SJSA1 (cell line): ENCODE data around the gene SCYGR6. TPM values are rescaled to one million over a fixed set of nuclear protein-coding genes. Genes with fewer than 3 reads are reported as not detected.
"Not testable (repeated sequence)": the region's sequence is repeated elsewhere in the genome, so short reads cannot be mapped to it uniquely, and the experiment has no call there.

ENCODE experiments used
- DNase-seq, 2 experiments: peaks; one replicate each; pipeline ENCODE4 v3.0.0-alpha.2; 2015 to 2020; ENCODE audit warnings: low spot score in 2 of 2, low read depth in 1 of 2
- H3K27ac ChIP-seq: fragments of 250-450 bp; sonication (Bioruptor Pico); 2 replicates; pipeline ENCODE4 v1.5.1; 2020; ENCODE audit warnings: mild to moderate bottlenecking, moderate library complexity
- H3K27me3 ChIP-seq: fragments of 250-450 bp; sonication (Bioruptor Pico); replicated peaks from 2 replicates; pipeline ENCODE4 v1.5.1; 2020; ENCODE audit warnings: mild to moderate bottlenecking, moderate library complexity
- H3K36me3 ChIP-seq: fragments of 250-450 bp; sonication (Bioruptor Pico); 2 replicates; pipeline ENCODE4 v1.5.1; 2020; ENCODE audit warnings: mild to moderate bottlenecking
- H3K4me1 ChIP-seq: fragments of 250-450 bp; sonication (Bioruptor Pico); replicated peaks from 2 replicates; pipeline ENCODE4 v1.6.1; 2021; ENCODE audit warnings: mild to moderate bottlenecking
- H3K4me3 ChIP-seq: fragments of 250-450 bp; sonication (Bioruptor Pico); 2 replicates; pipeline ENCODE4 v1.5.1; 2020; ENCODE audit warnings: mild to moderate bottlenecking
- H3K9me3 ChIP-seq: fragments of 250-450 bp; sonication (Bioruptor Pico); replicated peaks from 2 replicates; pipeline ENCODE4 v1.5.1; 2020; ENCODE audit warnings: mild to moderate bottlenecking
- total RNA-seq: library from RNA; depleted of rRNA; stranded (reverse); fragments of >200 nt; shearing (Covaris generic); gene quantifications from 2 replicates; pipeline ENCODE4 v1.2.3, GENCODE V29; 2014; rRNA removed

Gene SCYGR6, protein sequence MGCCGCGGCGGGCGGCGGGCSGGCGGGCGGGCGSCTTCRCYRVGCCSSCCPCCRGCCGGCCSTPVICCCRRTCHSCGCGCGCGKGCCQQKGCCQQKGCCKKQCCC
- total RNA-seq, result not detected in 2 replicates

DNA sequence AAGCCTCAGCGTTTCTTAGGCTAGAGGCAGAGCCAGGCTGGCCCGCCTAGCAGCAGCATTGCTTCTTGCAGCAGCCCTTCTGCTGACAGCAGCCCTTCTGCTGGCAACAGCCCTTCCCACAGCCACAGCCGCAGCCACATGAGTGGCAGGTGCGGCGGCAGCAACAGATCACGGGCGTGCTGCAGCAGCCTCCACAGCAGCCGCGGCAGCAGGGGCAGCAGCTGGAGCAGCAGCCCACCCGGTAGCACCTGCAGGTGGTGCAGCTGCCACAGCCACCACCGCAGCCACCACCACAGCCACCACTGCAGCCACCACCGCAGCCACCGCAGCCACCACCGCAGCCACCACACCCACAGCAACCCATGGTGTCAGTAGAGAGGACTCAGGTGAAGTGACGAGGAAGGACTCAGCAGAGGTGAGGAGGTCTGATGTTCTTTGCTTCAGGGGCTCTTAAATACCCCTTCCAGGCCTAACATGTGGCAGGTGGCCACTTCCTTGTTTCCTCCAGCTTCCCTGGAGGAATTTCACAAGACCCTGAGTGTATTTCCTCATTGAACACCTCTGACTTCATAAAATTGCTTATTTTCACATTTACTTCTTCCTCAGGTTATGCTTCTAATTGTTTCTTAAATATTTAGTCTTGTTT lies at the start of gene SCYGR6:
TSS of gene SCYGR6 (minus strand) at position 364 of the 646 bp plus-strand sequence. CDS start at position 364, 0 bp downstream.
- no peak within 1 kb of the TSS for H3K4me3 ChIP-seq
- DNase-seq, result no peak
- no peaks in the 10 kb centered on the region for H3K4me1 ChIP-seq

GRCh38 chr2:227774011-227774624 lies 49.6 kb upstream of the SCYGR6 start:
- H3K4me1 ChIP-seq, result peaks cover 3% of the 10 kb centered on the region
- DNase-seq, result no peak
- no peaks in the 10 kb centered on the region for H3K27me3 ChIP-seq
- H3K9me3 ChIP-seq, result no peaks in the 10 kb centered on the region
- H3K4me3 ChIP-seq, result no peak overlapping the region
- no peaks in the 10 kb centered on the region for H3K36me3 ChIP-seq
- H3K27ac ChIP-seq, result no peak overlapping the region

More for the DNA sequence above, at the start of gene SCYGR6:
- Histone ChIP-seq H3K9me3 (no peaks in the 10 kb centered on the region), H3K36me3 (no peaks in the 10 kb centered on the region), H3K27ac (no peak within 1 kb of the TSS), H3K27me3 (0 out of 2 replicates have a peak, but pooled peaks cover 2% of the 10 kb centered on the region)

- Histone ChIP-seq H3K4me3 (no peak overlapping the region), H3K9me3 (no peaks in the 10 kb centered on the region), H3K36me3 (no peaks in the 10 kb centered on the region), H3K27me3 (no peaks in the 10 kb centered on the region), H3K4me1 (peaks cover 3% of the 10 kb centered on the region), H3K27ac (no peak overlapping the region)
- no peak for DNase-seq
Observed at GRCh38 chr2:227772932-227773331, 48.4 kb upstream of the SCYGR6 start.

GRCh38 chr2:227772197-227772661 lies 47.7 kb upstream of the SCYGR6 start:
- no peak overlapping the region for H3K4me3 ChIP-seq
- H3K27me3 ChIP-seq, result no peaks in the 10 kb centered on the region
- H3K4me1 ChIP-seq, result peaks cover 3% of the 10 kb centered on the region
- H3K9me3 ChIP-seq, result no peaks in the 10 kb centered on the region
- DNase-seq, result peak in 1 of 2 experiments; percentile 10
- no peak overlapping the region for H3K27ac ChIP-seq
- H3K36me3 ChIP-seq, result no peaks in the 10 kb centered on the region

- H3K9me3 ChIP-seq, result no peaks in the 10 kb centered on the region
- no peak overlapping the region for H3K4me3 ChIP-seq
- peaks cover 7% of the 10 kb centered on the region for H3K4me1 ChIP-seq
- no peaks in the 10 kb centered on the region for H3K27me3 ChIP-seq
- DNase-seq, result no peak
- H3K36me3 ChIP-seq, result no peaks in the 10 kb centered on the region
- H3K27ac ChIP-seq, result no peak overlapping the region
Observed at GRCh38 chr2:227767830-227768229, 43.3 kb upstream of the SCYGR6 start.

GRCh38 chr2:227766373-227766883 lies 41.9 kb upstream of the SCYGR6 start:
- no peaks in the 10 kb centered on the region for H3K27me3 ChIP-seq
- peak; percentile 58 to 76 for DNase-seq
- no peaks in the 10 kb centered on the region for H3K36me3 ChIP-seq
- no peaks in the 10 kb centered on the region for H3K9me3 ChIP-seq
- H3K27ac ChIP-seq, result no peak overlapping the region
- peaks cover 4% of the 10 kb centered on the region; the same call in 1 of the 2 replicates for H3K4me1 ChIP-seq
- H3K4me3 ChIP-seq, result no peak overlapping the region

- Histone ChIP-seq H3K36me3 (no peaks in the 10 kb centered on the region), H3K4me3 (no peak overlapping the region), H3K27ac (no peak overlapping the region), H3K4me1 (peaks cover 4% of the 10 kb centered on the region; the same call in 1 of the 2 replicates), H3K27me3 (no peaks in the 10 kb centered on the region), H3K9me3 (no peaks in the 10 kb centered on the region)
- no peak for DNase-seq
Observed at GRCh38 chr2:227765788-227766372, 41.3 kb upstream of the SCYGR6 start.

- H3K27me3 ChIP-seq, result no peaks in the 10 kb centered on the region
- no peak for DNase-seq
- no peak overlapping the region for H3K4me3 ChIP-seq
- H3K27ac ChIP-seq, result no peak overlapping the region
- H3K4me1 ChIP-seq, result peaks cover 4% of the 10 kb centered on the region; the same call in 1 of the 2 replicates
- H3K36me3 ChIP-seq, result no peaks in the 10 kb centered on the region
- no peaks in the 10 kb centered on the region for H3K9me3 ChIP-seq
Observed at GRCh38 chr2:227761740-227762476, 37.4 kb upstream of the SCYGR6 start.

- Histone ChIP-seq H3K4me1 (no peaks in the 10 kb centered on the region), H3K27me3 (no peaks in the 10 kb centered on the region), H3K9me3 (no peaks in the 10 kb centered on the region), H3K36me3 (no peaks in the 10 kb centered on the region), H3K4me3 (no peak overlapping the region), H3K27ac (no peak overlapping the region)
- DNase-seq, result no peak
Observed at GRCh38 chr2:227759411-227760118, 35.0 kb upstream of the SCYGR6 start.

DNA sequence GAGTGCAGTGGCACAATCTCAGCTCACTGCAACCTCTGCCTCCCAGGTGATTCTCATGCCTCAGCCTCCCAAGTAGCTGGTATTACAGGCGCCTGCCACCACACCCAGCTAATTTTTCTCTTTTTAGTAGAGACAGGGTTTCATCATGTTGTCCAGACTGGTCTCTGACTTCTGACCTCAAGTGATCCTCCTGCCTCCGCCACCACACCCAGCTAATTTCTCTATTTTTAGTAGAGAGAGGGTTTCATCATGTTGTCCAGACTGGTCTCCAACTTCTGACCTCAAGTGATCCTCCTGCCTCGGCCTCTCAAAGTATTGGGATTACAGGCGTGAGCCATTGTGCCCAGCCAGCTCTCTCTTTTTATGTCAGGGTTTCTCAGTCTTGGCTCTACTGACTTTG lies 31.7 kb upstream of the SCYGR6 start:
- H3K9me3 ChIP-seq, H3K36me3 ChIP-seq, H3K27me3 ChIP-seq, DNase-seq, H3K4me3 ChIP-seq, H3K4me1 ChIP-seq, H3K27ac ChIP-seq: not testable (repeated sequence)

DNA sequence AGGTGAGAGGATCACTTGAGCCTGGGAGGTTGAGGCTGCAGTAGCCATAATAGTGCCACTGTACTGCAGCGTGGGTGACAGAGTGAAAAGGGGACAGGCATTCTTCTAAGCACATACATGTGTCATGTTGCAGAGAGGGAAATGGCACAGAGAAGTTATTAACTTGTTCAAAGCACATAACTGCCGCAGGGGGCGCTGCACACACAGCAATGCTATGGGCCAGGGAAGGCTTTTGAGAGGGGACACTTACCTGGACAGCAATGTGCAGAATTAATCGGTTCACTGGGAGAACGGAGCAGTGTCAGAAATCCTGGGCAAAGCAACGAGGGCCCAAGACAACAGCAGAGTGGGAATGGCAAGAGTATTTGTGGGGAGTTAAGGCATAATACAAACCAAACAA lies 23.5 kb upstream of the SCYGR6 start:
- Histone ChIP-seq H3K9me3 (no peaks in the 10 kb centered on the region; the same call in 1 of the 2 replicates), H3K27me3 (no peaks in the 10 kb centered on the region), H3K4me1 (no peaks in the 10 kb centered on the region), H3K36me3 (no peaks in the 10 kb centered on the region), H3K4me3 (no peak overlapping the region), H3K27ac (no peak overlapping the region)
- no peak for DNase-seq

- H3K4me3 ChIP-seq, result no peak within 1 kb of the TSS
- H3K9me3 ChIP-seq, result no peaks in the 10 kb centered on the region; the same call in 1 of the 2 replicates
- H3K36me3 ChIP-seq, result no peaks in the 10 kb centered on the region
- H3K27ac ChIP-seq, result no peak within 1 kb of the TSS
- no peak for DNase-seq
- H3K27me3 ChIP-seq, result no peaks in the 10 kb centered on the region
- H3K4me1 ChIP-seq, result no peaks in the 10 kb centered on the region
Observed at GRCh38 chr2:227745594-227745993, 21.0 kb upstream of the SCYGR6 start, which contains the start of gene SCYGR8. TSS of gene SCYGR8 (plus strand) at chr2:227745894. CDS start at chr2:227745894, 0 bp downstream.

DNA sequence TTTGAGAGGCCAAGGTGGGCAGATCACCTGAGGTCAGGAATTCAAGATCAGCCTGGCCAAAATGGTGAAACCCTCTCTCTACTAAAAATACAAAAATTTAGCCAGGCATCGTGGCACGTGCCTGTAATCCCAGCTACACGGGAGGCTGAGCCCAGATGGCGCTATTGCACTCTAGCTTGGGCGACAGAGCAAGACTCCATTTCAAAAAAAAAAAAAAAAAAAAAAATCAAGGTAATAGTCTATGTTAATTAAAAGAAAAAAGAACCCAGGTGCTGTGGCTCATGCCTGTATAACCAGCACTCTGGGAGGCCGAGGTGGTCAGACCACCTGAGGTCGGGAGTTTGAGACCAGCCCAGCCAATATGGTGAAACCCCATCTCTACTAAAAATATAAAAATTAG lies 16.1 kb upstream of the SCYGR6 start:
- not testable (repeated sequence) for H3K4me1 ChIP-seq, H3K4me3 ChIP-seq, H3K27me3 ChIP-seq, H3K27ac ChIP-seq, H3K36me3 ChIP-seq, DNase-seq, H3K9me3 ChIP-seq
